ENCODE measurements around the gene PPM1A.

DNA sequence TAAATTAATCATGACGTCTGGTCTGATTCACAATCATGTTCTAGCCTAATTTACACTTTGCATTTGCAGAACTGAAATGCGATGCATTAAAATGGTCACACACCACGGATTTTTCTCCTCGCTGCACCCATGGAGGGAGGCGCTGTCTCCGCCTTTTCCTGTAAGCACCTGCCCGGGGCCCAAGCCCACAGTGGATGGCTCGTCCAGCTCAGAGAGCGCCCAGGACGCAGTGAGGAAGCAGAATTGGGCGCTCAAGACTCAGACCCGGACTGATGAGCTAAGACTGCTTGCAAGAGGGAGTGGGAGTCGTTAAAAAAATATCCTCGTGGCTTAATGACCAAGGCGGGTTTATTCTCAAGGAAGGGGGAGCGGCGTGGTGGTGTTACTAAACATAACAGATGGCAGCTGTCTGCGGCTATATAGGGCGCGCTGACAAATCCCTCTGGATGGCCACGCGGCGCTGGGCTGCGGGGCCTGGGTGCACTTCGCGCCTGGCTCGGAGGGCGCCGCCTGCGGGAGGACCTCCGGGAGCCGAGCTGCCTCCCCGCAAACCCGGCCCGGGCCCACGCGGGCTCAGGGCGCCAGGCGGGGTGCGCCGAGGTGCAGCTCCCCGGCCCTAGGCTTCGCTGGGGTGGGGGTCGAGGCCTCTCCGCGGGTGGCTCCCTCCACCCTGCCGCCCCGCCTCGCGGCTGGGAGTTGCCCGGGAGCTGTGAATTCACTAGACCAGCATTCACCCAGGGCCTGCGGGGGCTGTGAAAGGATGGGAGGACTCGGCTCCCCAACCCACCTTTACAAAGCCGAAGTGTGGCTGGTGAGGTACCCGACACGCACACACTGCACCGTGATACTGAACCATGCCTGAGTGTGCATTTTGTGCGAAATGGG, 78.7 kb downstream of the PPM1A start:
- TF ChIP-seq, protein P1, sequence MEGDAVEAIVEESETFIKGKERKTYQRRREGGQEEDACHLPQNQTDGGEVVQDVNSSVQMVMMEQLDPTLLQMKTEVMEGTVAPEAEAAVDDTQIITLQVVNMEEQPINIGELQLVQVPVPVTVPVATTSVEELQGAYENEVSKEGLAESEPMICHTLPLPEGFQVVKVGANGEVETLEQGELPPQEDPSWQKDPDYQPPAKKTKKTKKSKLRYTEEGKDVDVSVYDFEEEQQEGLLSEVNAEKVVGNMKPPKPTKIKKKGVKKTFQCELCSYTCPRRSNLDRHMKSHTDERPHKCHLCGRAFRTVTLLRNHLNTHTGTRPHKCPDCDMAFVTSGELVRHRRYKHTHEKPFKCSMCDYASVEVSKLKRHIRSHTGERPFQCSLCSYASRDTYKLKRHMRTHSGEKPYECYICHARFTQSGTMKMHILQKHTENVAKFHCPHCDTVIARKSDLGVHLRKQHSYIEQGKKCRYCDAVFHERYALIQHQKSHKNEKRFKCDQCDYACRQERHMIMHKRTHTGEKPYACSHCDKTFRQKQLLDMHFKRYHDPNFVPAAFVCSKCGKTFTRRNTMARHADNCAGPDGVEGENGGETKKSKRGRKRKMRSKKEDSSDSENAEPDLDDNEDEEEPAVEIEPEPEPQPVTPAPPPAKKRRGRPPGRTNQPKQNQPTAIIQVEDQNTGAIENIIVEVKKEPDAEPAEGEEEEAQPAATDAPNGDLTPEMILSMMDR (IDR thresholded peaks at IDR 0.05) = no peak
- TF ChIP-seq POLR2A (IDR thresholded peaks at IDR 0.05) (no peak), POLR2AphosphoS5 (IDR thresholded peaks at IDR 0.05) (no peak)

Data from stomach (tissue), 4 donors.